CD8-positive, alpha-beta memory T cell (primary cell): Measurements from ENCODE around the gene NFIC. TPM values are rescaled to one million over a fixed set of nuclear protein-coding genes. Genes with fewer than 3 reads are reported as not detected.
"Not testable (repeated sequence)": the region's sequence is repeated elsewhere in the genome, so short reads cannot be mapped to it uniquely, and the experiment has no call there.

ENCODE experiments used
- CTCF ChIA-PET: fragments of 350-600 bp; sonication (Branson Sonifier 250); formaldehyde crosslinking; loops from one replicate; lab custom pipeline; 2021; ENCODE audit warnings: antibody characterized with exemption; lab: Charles Lee
- POLR2A ChIA-PET: fragments of 350-600 bp; sonication (Branson Sonifier 250); formaldehyde crosslinking; loops from one replicate; lab custom pipeline; 2021; ENCODE audit warnings: antibody characterized with exemption; lab: Charles Lee
- DNase-seq, 5 donors: peaks; one replicate each; pipeline versions ENCODE4 v3.0.0 to v3.0.0-alpha.2; 2020 to 2022; ENCODE audit warnings: mixed read lengths in 1 of 5
- H3K27ac ChIP-seq: one replicate; pipeline ENCODE4 v1.7.0; 2013; ENCODE audit warnings: low read depth, mild to moderate bottlenecking, low read length, moderate library complexity
- H3K27me3 ChIP-seq: 2 replicates; pipeline ENCODE4 v1.7.0; 2013; ENCODE audit warnings: low read length, mild to moderate bottlenecking; ENCODE audit not compliant: insufficient read depth, poor library complexity, severe bottlenecking
- H3K36me3 ChIP-seq: 2 replicates; pipeline ENCODE4 v1.7.0; 2013; ENCODE audit warnings: mild to moderate bottlenecking, low read length, moderate library complexity; ENCODE audit not compliant: insufficient read depth
- H3K4me1 ChIP-seq: 2 replicates; pipeline ENCODE4 v1.7.0; 2013; ENCODE audit warnings: mild to moderate bottlenecking, low read length, moderate library complexity; ENCODE audit not compliant: insufficient read depth
- H3K4me3 ChIP-seq: 2 replicates; pipeline ENCODE4 v1.7.0; 2013; ENCODE audit warnings: mild to moderate bottlenecking, low read length
- H3K9me3 ChIP-seq: 2 replicates; pipeline ENCODE4 v1.7.0; 2013; ENCODE audit warnings: mild to moderate bottlenecking, low read length
- H3K27ac Mint-ChIP-seq, 8 donors: one replicate each; pipeline ENCODE4 v1.8.0; 2020 to 2021; ENCODE audit warnings: mixed read lengths in 8 of 8, mild to moderate bottlenecking in 6 of 8, inconsistent platforms in 3 of 8, moderate library complexity in 3 of 8
- H3K27me3 Mint-ChIP-seq, 2 donors: one replicate each; pipeline ENCODE4 v1.8.0; 2020 to 2021; ENCODE audit warnings: mixed read lengths in 2 of 2, mild to moderate bottlenecking in 1 of 2, moderate library complexity in 1 of 2
- H3K36me3 Mint-ChIP-seq, 3 donors: one replicate each; pipeline ENCODE4 v1.8.0; 2020 to 2021; ENCODE audit warnings: mixed read lengths in 3 of 3, inconsistent platforms in 1 of 3, mild to moderate bottlenecking in 1 of 3
- H3K4me1 Mint-ChIP-seq, 3 donors: one replicate each; pipeline ENCODE4 v1.8.0; 2020 to 2021; ENCODE audit warnings: mixed read lengths in 3 of 3, inconsistent platforms in 1 of 3, mild to moderate bottlenecking in 1 of 3
- H3K4me3 Mint-ChIP-seq, 7 donors: one replicate each; pipeline ENCODE4 v1.8.0; 2020 to 2021; ENCODE audit warnings: mixed read lengths in 7 of 7, mild to moderate bottlenecking in 6 of 7, moderate library complexity in 4 of 7, inconsistent platforms in 2 of 7
- H3K9me3 Mint-ChIP-seq, 5 donors: one replicate each; pipeline ENCODE4 v1.8.0; 2020 to 2022; ENCODE audit warnings: mixed read lengths in 5 of 5, mild to moderate bottlenecking in 3 of 5, moderate library complexity in 2 of 5, inconsistent platforms in 1 of 5
- polyA plus RNA-seq: library from polyadenylated mRNA; unstranded; fragments of 300-500 nt; fragmentation: Illumina TruSeq; gene quantifications from one replicate; pipeline ENCODE4 v1.2.3, GENCODE V29; 2021
- total RNA-seq, 2 experiments: library from RNA; stranded (reverse); gene quantifications; one replicate each; pipeline ENCODE4 v1.2.3, GENCODE V29; 2021

NFIC gene
- total and polyA plus RNA-seq, 3 experiments from 2014 or later, result 16.1 to 19.4 (median 17.8) TPM

DNA sequence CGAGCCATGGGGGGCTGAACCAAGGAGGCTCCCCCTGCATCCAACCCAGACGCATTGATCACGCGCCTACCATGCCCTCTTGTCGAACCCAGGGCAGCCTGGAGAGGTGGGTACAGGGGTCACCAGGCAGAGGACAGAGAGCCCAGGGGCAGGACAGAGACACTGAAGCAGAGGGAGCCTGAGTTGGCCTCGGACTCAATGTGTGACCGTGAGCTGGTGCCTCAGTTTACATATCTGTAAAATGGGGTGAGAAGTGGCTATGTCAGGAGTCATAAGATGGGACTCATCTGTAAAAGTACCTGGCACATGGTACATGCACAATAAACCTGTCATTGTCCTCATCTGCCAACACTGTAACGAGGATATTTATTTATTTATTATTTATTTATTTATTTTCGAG, 24.1 kb upstream of the NFIC start:
- no peak for DNase-seq
- peaks cover 9% of the 10 kb centered on the region for H3K4me1 ChIP-seq
- H3K4me3 ChIP-seq, result no peak overlapping the region
- H3K27me3 ChIP-seq, result no peaks in the 10 kb centered on the region
- no peak overlapping the region for H3K27ac ChIP-seq
- no peak overlapping the region for H3K27ac Mint-ChIP-seq
- ChIA-PET CTCF (interaction anchor here (1.2 kb wide), 1 partner anchor 87 kb away, joined by 5 read pairs; no protein-coding TSS in a partner anchor), POLR2A (no interaction called here)
- no peaks in the 10 kb centered on the region for H3K27me3 Mint-ChIP-seq
- H3K4me3 Mint-ChIP-seq, result no peak overlapping the region
- no peaks in the 10 kb centered on the region for H3K9me3 Mint-ChIP-seq
- H3K36me3 Mint-ChIP-seq, result no peaks in the 10 kb centered on the region
- H3K4me1 Mint-ChIP-seq, result peaks cover 6 to 12% (median 7%) of the 10 kb centered on the region in 3 donors
- H3K36me3 ChIP-seq, result no peaks in the 10 kb centered on the region
- no peaks in the 10 kb centered on the region for H3K9me3 ChIP-seq

DNA sequence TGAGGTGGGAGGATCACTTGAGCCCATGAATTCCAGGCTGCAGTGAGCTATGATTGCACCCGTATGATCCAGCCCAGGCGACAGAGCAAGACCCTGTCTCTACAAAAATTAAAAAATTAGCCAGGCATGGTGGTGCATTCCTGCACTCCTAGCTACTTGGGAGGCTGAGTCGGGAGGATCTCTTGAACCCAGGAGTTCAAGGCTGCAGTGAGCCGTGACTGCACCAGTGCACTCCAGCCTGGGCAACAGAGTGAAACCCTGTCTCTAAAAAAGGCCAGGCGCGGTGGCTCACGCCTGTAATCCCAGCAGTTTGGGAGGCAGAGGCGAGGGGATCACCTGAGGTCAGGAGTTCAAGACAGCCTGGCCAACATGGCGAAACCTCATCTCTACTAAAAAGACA, 23.4 kb upstream of the NFIC start:
- H3K4me1 ChIP-seq, DNase-seq, H3K36me3 ChIP-seq, H3K27me3 ChIP-seq, H3K9me3 Mint-ChIP-seq, POLR2A ChIA-PET, H3K4me3 ChIP-seq, H3K36me3 Mint-ChIP-seq, H3K9me3 ChIP-seq, H3K27me3 Mint-ChIP-seq, H3K4me3 Mint-ChIP-seq, H3K27ac ChIP-seq: not testable (repeated sequence)
- CTCF ChIA-PET, result interaction anchor here (0.6 to 1.2 kb wide), 2 partner anchors 33 to 87 kb away, joined by 3 to 5 read pairs; no protein-coding TSS in a partner anchor
- Mint-ChIP-seq H3K4me1 (peaks cover 6 to 12% (median 7%) of the 10 kb centered on the region in 3 donors), H3K27ac (peak overlapping the region in 1 of 8 donors; percentile 72)

DNA sequence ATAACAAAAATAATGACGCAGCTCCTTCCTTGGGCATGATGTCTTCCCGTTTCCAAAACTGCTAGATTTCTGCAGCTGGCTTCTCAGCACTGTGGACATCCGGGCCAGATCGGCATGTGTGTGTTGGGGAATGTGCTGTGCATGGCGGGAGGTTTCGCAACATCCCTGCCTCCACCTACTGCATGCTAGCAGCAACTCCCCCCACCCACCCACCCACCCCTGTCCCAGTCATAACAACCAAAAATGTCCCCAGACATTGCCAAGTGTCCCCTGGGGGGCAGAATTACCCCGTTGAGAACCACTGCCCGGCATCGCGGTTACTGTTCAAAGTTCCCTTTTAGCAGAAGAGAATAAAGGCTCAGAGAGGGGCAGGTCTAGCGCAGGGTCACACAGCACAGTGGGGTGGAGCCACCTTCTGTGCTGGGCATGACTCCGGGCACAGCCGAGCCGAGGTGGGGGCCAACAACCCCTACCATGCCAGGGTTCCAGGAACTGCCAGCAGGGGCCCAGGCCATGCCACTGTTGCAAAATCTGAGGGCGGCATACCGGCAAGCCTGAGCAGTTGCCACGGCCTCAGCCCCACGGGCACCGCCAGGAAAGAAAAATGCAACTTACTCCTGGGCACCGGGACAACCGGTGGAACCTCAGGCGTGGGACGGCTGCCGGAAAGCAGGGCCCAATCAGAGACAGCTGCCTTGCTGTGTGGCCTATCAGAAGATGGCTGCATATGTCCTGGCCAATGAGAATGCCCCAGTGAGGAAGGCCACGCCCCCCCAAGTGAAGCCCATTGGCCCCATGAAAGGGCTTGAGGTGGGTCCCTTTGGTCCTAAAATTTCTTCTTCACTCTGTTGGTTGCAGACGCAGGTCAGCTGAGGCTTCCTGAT, 22.5 kb upstream of the NFIC start:
- CTCF ChIA-PET, result interaction anchor here (0.6 to 1.2 kb wide), 2 partner anchors 32 to 86 kb away, joined by 3 to 5 read pairs; no protein-coding TSS in a partner anchor

DNA sequence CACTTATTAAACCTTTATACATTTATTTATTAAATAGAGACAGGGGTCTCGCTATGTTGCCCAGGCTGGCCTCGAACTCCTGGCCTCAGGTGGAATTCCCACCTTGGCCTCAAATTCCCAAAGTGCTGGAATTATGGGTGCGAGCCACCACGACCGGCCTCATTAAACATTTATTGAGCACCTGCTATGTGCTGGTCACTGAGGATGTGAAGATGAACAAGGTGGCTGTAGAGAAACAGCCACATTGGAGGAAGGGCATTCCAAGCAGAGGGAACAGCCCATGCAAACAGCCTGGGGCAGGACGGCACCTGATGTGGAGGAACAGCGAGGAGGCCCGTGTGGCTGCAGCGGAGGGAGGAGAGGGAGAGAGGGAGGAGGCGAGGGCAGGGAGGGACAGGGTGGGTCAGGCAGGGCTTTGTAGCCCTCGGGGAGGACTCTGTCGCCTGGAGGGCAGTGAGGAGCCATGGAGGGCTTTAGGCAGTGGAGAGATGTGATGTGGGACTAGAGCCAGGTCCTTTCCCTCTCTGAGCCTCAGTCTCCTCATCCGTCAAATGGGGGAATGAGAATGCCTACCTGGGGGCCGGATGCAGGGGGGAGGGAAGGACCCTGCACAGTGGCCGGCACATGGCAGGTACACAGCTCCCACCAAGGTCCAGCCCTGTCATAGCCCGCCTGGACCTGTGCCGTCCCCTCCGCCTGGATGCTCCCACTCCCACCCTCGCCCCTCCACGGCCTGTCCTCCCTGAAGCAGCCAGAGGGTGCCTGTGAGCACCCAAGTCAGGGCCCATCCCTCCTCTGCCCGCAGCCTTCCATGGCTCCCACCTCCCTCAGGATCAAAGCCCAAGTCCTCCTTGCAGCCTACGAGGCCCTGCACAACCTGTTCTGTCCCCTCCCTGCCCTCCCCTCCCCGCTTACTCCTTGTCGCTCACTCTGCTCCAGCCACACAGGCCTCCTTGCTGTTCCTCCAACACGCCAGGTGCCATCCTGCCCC, 21.5 kb upstream of the NFIC start:
- peak overlapping the region in 1 of 7 donors; percentile 4 for H3K4me3 Mint-ChIP-seq
- no peaks in the 10 kb centered on the region for H3K36me3 ChIP-seq
- H3K9me3 Mint-ChIP-seq, result no peaks in the 10 kb centered on the region
- peak overlapping the region in 2 of 8 donors; percentile 2 to 57 for H3K27ac Mint-ChIP-seq
- H3K27ac ChIP-seq, result no peak overlapping the region
- H3K27me3 Mint-ChIP-seq, result peaks cover 0 to 2% of the 10 kb centered on the region in 2 donors
- ChIA-PET CTCF (no interaction called here), POLR2A (no interaction called here)
- H3K4me1 Mint-ChIP-seq, result peaks cover 0 to 5% (median 0%) of the 10 kb centered on the region in 3 donors
- H3K4me1 ChIP-seq, result no peaks in the 10 kb centered on the region
- no peaks in the 10 kb centered on the region for H3K9me3 ChIP-seq
- H3K27me3 ChIP-seq, result no peaks in the 10 kb centered on the region
- H3K4me3 ChIP-seq, result no peak overlapping the region
- no peaks in the 10 kb centered on the region for H3K36me3 Mint-ChIP-seq
- no peak for DNase-seq

More for the DNA sequence above, 22.5 kb upstream of the NFIC start:
- Mint-ChIP-seq H3K27me3 (no peaks in the 10 kb centered on the region), H3K4me1 (peaks cover under 1 to 6% (median under 1%) of the 10 kb centered on the region in 3 donors), H3K27ac (peak overlapping the region in 2 of 8 donors; percentile 2 to 21), H3K4me3 (peak overlapping the region; percentile 4 to 68 (median 37)), H3K9me3 (no peaks in the 10 kb centered on the region), H3K36me3 (no peaks in the 10 kb centered on the region)
- no peaks in the 10 kb centered on the region for H3K27me3 ChIP-seq
- DNase-seq, result peak in 3 of 5 donors; percentile 44 to 69 (median 59)
- no peaks in the 10 kb centered on the region for H3K36me3 ChIP-seq
- POLR2A ChIA-PET, result no interaction called here
- no peak overlapping the region for H3K4me3 ChIP-seq
- peaks cover 2% of the 10 kb centered on the region for H3K4me1 ChIP-seq
- H3K27ac ChIP-seq, result no peak overlapping the region
- no peaks in the 10 kb centered on the region for H3K9me3 ChIP-seq

DNA sequence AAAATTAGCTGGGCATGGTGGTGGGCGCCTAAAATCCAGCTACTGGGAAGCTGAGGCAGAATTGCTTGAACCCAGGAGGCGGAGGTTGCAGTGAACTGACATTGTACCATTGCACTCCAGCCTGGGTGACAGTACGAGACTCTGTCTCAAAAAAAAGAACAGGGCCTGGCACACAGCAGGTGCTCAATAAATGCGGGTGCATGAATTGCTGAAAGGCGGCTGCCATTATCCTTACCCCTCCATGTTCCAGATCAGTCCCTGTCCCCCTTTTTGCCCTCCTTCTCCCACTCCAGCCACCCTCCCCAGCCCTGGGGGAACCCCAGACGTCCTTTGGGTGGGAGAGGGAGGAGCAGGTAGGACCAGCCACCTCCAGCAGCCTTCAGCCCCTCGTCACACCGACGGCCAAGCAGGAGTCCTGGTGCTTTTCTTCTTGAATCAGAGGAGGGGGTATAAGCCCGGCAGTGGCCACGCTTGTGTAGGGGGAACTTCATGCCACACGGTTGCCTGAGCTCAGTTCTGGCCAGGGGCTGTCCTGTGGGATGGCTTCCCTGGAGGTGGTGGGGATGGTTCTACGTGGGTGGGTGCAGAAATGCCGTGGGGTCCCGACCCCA, 20.4 kb upstream of the NFIC start:
- H3K27me3 ChIP-seq, result no peaks in the 10 kb centered on the region
- no peak overlapping the region for H3K27ac ChIP-seq
- no peaks in the 10 kb centered on the region for H3K4me1 ChIP-seq
- H3K36me3 ChIP-seq, result no peaks in the 10 kb centered on the region
- ChIA-PET CTCF (no interaction called here), POLR2A (interaction anchor here (0.5 kb wide), 1 partner anchor 13 kb away, joined by 9 read pairs; no protein-coding TSS in a partner anchor)
- H3K4me1 Mint-ChIP-seq, result peaks cover 0 to 5% (median 0%) of the 10 kb centered on the region in 3 donors
- H3K9me3 ChIP-seq, result no peaks in the 10 kb centered on the region
- H3K27me3 Mint-ChIP-seq, result peaks cover 0 to 2% of the 10 kb centered on the region in 2 donors
- H3K9me3 Mint-ChIP-seq, result no peaks in the 10 kb centered on the region
- H3K4me3 ChIP-seq, result no peak overlapping the region
- no peak for DNase-seq
- peak overlapping the region in 1 of 8 donors; percentile 36 for H3K27ac Mint-ChIP-seq
- H3K4me3 Mint-ChIP-seq, result no peak overlapping the region
- no peaks in the 10 kb centered on the region for H3K36me3 Mint-ChIP-seq

DNA sequence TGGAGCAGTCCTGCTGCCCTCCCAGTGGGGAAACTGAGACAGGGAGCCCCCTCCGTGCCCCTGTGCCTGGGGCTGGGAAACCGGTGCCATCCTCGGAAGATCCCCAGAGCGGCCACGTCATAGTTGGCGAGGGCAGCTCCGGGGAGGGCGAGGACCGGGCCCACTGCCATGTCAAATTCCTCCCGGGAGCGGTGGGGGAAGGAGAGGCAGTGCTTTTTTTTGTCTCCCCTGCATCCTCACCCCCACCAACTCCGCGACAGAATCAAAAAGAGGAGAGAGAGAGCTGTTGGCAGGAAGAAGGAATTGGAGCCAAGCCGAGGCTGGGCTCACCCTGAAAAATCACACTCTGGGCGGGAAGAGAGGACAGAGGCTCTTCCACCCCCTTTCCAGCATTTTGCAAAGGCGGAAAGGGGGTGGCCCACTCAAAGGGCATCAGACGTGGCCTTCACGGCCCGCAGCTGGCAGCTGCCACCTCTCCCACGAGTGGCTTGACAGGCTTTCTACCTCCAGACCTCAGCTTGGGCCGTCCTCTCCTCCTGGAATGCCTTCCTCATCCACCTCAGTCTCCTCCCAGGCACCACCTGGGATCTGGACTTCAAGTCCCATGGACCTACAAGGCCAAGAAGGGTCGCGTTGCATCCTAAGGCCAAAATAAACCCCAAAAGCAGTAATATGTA, 19.6 kb upstream of the NFIC start:
- no peak overlapping the region for H3K4me3 Mint-ChIP-seq
- peaks cover 0 to 2% of the 10 kb centered on the region in 2 donors for H3K27me3 Mint-ChIP-seq
- ChIA-PET CTCF (no interaction called here), POLR2A (no interaction called here)
- no peak overlapping the region for H3K27ac Mint-ChIP-seq
- no peak for DNase-seq
- no peaks in the 10 kb centered on the region for H3K36me3 Mint-ChIP-seq
- H3K4me3 ChIP-seq, result no peak overlapping the region
- no peaks in the 10 kb centered on the region for H3K9me3 Mint-ChIP-seq
- H3K4me1 Mint-ChIP-seq, result peaks cover 0 to 5% (median 0%) of the 10 kb centered on the region in 3 donors
- H3K27me3 ChIP-seq, result no peaks in the 10 kb centered on the region
- no peaks in the 10 kb centered on the region for H3K4me1 ChIP-seq
- no peaks in the 10 kb centered on the region for H3K36me3 ChIP-seq
- H3K27ac ChIP-seq, result no peak overlapping the region
- no peaks in the 10 kb centered on the region for H3K9me3 ChIP-seq

DNA sequence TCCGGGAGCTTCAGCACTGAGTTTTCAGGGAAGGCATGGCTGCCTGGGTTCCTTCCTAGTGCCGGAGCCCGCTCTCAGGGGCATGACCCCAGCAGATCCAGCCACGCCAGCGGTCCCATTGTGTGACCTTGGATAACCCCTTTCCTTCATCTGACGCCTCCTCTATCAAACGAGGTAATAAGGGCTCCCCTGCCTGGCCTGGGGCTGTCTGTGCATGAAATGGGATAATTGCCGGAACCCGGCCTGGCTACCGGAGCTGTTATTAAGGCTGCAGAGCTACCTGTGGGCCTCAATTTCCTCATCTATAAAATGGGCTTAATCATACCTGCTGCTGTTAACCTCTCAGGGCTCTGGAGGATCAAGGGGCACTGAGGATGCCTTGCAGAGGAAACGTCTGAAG, 18.3 kb upstream of the NFIC start:
- Histone ChIP-seq H3K27ac (no peak overlapping the region), H3K4me1 (no peaks in the 10 kb centered on the region), H3K27me3 (no peaks in the 10 kb centered on the region), H3K36me3 (no peaks in the 10 kb centered on the region), H3K4me3 (no peak overlapping the region), H3K9me3 (no peaks in the 10 kb centered on the region)
- peaks cover 0 to 5% (median 0%) of the 10 kb centered on the region in 3 donors for H3K4me1 Mint-ChIP-seq
- ChIA-PET POLR2A (no interaction called here), CTCF (interaction anchor here (1.4 kb wide), 1 partner anchor 81 kb away, joined by 5 read pairs; no protein-coding TSS in a partner anchor)
- H3K36me3 Mint-ChIP-seq, result no peaks in the 10 kb centered on the region
- H3K27ac Mint-ChIP-seq, result no peak overlapping the region
- no peak overlapping the region for H3K4me3 Mint-ChIP-seq
- DNase-seq, result no peak
- no peaks in the 10 kb centered on the region for H3K9me3 Mint-ChIP-seq
- H3K27me3 Mint-ChIP-seq, result peaks cover 0 to 2% of the 10 kb centered on the region in 2 donors
